Renal cortical epithelial cell (primary cell): ENCODE data around the gene USP11. TPM values are rescaled to one million over a fixed set of nuclear protein-coding genes. Genes with fewer than 3 reads are reported as not detected.
"Not testable (repeated sequence)": the region's sequence is repeated elsewhere in the genome, so short reads cannot be mapped to it uniquely, and the experiment has no call there.

Experiments
- DNase-seq: peaks from one replicate; pipeline ENCODE4 v3.0.0-alpha.2; 2011; ENCODE audit warnings: low read depth
- total RNA-seq: library from RNA; depleted of rRNA; stranded (reverse); fragments of >200 nt; gene quantifications from 2 replicates; pipeline ENCODE4 v1.2.3, GENCODE V29; 2014

Gene USP11
- total RNA-seq, 1 donor from 2014 or later, result 61.0 TPM

DNA sequence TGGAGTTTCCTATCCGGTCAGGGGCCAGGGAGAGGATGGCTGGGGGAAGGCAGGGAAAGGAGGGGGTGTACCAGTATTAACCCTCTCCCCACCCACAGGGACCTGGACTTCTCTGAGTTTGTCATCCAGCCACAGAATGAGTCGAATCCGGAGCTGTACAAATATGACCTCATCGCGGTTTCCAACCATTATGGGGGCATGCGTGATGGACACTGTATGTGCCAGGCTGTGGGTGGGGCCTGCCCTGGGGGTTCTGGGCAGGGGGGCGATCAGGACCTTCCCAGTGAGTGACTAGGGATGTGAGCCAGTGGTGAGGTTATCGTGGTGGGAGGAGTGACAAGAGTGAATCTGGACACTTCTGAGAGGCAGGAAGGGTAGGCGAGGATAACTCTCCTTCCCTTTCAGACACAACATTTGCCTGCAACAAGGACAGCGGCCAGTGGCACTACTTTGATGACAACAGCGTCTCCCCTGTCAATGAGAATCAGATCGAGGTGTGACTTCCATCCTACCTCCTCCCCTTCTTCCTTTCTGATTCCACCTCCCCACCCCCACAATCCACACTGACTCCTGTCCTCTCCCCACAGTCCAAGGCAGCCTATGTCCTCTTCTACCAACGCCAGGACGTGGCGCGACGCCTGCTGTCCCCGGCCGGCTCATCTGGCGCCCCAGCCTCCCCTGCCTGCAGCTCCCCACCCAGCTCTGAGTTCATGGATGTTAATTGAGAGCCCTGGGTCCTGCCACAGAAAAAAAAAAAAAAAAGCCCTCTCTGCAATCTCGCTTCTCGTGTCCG is 14.6 kb downstream of the USP11 start:
- no peak for DNase-seq

DNA sequence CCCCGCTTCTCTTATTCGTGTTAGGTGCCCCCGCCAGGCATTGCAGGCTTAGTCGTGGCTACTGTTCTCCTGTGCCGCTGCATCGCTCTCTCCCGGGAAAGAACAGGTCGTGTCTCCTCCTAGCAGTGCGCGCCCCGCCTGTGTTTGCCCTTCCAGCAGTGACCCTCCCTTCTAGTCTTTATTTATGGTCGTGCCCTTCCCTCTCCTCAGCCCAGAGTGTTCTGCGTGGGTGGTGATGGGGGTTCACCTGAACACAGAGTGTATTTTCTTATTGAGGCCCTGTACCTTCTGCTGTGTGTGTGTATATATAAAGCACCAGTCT is 15.2 kb downstream of the USP11 start:
- DNase-seq, result no peak

DNA sequence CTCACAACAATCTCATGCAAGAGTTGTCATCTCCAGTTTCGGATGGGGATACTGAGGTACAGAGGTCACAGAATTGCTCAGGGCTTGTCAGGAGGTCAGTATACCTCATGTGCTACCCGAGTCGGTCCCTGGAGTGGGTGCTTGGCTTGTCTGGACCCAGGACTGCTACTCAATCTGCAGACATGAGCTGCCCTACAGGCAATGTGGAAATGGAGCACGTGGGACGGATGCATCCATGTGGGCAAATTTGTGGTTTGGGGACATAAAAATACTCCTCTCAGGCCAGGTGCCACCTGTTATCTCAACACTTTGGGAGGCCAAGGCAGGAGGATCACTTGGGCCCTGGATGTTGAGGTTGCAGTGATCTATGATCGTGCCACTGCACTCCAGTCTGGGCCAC is 15.8 kb downstream of the USP11 start:
- no peak for DNase-seq

- DNase-seq, result no peak
These were observed 17.2 kb downstream of the USP11 start for GRCh38 chrX:47250017-47250347.

DNA sequence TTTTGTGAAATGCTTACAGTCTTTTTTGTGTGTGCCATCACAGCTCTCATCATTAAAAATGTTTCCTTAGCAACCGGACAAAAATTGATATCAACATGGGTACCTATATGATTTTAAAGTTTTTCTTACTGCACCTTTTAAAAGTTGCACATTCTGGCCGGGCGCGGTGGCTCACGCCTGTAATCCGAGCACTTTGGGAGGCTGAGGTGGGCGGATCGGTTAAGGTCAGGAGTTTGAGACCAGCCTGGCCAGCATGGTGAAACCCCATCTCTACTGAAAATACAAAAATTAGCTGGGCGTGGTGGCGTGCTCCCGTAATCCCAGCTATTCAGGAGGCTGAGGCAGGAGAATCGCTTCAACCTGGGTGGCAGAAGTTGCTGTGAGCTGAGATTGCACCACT is 24.8 kb downstream of the USP11 start:
- DNase-seq, result not testable (repeated sequence)

- DNase-seq, result peak; percentile 73
These were observed 31.8 kb downstream of the USP11 start for GRCh38 chrX:47264483-47265173.

GRCh38 chrX:47266643-47267042 is 33.8 kb downstream of the USP11 start:
- no peak for DNase-seq

GRCh38 chrX:47272013-47272408 is 39.2 kb downstream of the USP11 start:
- no peak for DNase-seq

GRCh38 chrX:47273011-47273730 is 40.4 kb downstream of the USP11 start:
- no peak for DNase-seq

GRCh38 chrX:47278691-47279090 is 45.9 kb downstream of the USP11 start:
- no peak for DNase-seq

GRCh38 chrX:47283015-47283771 is 50.4 kb downstream of the USP11 start:
- DNase-seq, result peak; percentile 71

GRCh38 chrX:47284616-47285015 is 51.8 kb downstream of the USP11 start:
- DNase-seq, result not testable (repeated sequence)

GRCh38 chrX:47285836-47286320 is 53.1 kb downstream of the USP11 start:
- no peak for DNase-seq

DNA sequence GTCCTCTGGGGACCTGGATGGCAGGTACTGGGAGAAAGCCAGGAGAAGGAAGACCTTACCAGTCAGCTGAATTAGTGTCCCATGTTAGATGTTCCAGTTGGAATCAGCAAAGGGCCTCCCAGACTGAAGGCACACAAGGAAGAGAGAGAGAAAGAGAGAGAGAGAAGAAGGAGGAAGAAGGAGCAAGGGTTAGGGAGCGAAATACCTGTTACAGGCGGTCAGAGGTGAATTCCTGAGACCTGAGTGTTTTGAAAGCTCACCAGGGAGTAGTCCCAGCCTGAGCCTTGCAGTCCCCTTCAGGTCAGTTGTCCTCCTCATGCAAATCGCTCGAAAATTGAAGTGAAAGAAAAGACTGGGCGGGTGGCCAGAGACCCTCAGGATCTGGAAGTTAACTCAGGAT is 60.3 kb downstream of the USP11 start:
- peak; percentile 19 for DNase-seq

- DNase-seq, result no peak
These were observed 64.1 kb downstream of the USP11 start for GRCh38 chrX:47296766-47297365.

DNA sequence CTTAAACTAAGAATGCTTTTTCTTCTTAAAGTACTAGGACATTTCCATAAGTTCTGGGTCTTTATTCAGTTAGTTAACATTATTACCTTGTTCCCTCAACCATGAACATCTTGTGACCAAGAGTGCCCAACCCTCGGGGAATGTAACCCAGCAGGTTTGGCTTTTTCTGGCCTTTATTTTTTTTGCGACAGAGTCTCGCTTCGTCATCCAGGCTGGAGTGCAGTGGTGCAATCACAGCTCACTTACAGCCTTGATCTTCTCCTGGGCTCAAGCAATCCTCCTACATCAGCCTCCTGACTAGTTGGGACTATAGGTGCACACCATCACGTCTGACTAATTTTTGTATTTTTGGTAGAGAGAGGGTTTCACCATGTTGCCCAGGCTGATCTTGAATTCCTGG is 65.1 kb downstream of the USP11 start:
- DNase-seq, result peak; percentile 79

Other genes starting within 250 kb of the USP11 start
- 1.6 and 1.7 TPM in 2 replicates for gene RGN, start 154.6 kb upstream of the USP11 start, total RNA-seq
- gene NDUFB11, start 88.3 kb upstream of the USP11 start, total RNA-seq, result 35.3 and 44.1 TPM in 2 replicates
- gene RBM10, start 87.8 kb upstream of the USP11 start, total RNA-seq, result 44.5 and 50.2 TPM in 2 replicates
- gene UBA1, start 39.2 kb upstream of the USP11 start, total RNA-seq, result 150 and 280 TPM in 2 replicates
- gene CDK16, start 14.3 kb upstream of the USP11 start, total RNA-seq, result 104 and 174 TPM in 2 replicates
- gene ZNF157, start 137.6 kb downstream of the USP11 start, total RNA-seq, result 0.17 and 0.65 TPM in 2 replicates